Measurements from ENCODE around the gene CDH23.

Gene CDH23

GRCh38 chr10:71378336-71379117, 18.2 kb upstream of the CDH23 start:
- Histone ChIP-seq H3K27ac (no peak overlapping the region), H3K9ac (no peak overlapping the region)
- TF ChIP-seq CTCF (IDR thresholded peaks at IDR 0.05): no peak

GRCh38 chr10:71379118-71379766, 17.5 kb upstream of the CDH23 start:
- no peak for TF ChIP-seq CTCF (IDR thresholded peaks at IDR 0.05)

More at GRCh38 chr10:71378336-71379117, 18.2 kb upstream of the CDH23 start:
- no peak overlapping the region for H3K4me3 ChIP-seq (ENCODE audit: low read depth, low read length)
- peaks cover 3% of the 10 kb centered on the region for H3K4me1 ChIP-seq
- no peaks in the 10 kb centered on the region for H3K9me3 ChIP-seq (ENCODE audit: control insufficient read depth, low read length)
- H2AFZ ChIP-seq: no peak overlapping the region
- H3K4me2 ChIP-seq (ENCODE audit: low read length): no peak overlapping the region
- no peaks in the 10 kb centered on the region for H3K27me3 ChIP-seq (ENCODE audit: control insufficient read depth, insufficient read depth, low read length)
- H3K36me3 ChIP-seq (ENCODE audit: control insufficient read depth, insufficient read depth, low read length): no peaks in the 10 kb centered on the region
- H3K79me2 ChIP-seq: no peaks in the 10 kb centered on the region

GRCh38 chr10:71380841-71381240, 15.9 kb upstream of the CDH23 start:
- Histone ChIP-seq H2AFZ (no peak overlapping the region), H3K9ac (no peak overlapping the region), H3K9me3 (ENCODE audit: control insufficient read depth, low read length) (no peaks in the 10 kb centered on the region), H3K79me2 (no peaks in the 10 kb centered on the region), H3K4me2 (ENCODE audit: low read length) (no peak overlapping the region), H3K36me3 (ENCODE audit: control insufficient read depth, insufficient read depth, low read length) (no peaks in the 10 kb centered on the region), H3K4me3 (ENCODE audit: low read depth, low read length) (no peak overlapping the region), H3K4me1 (peaks cover 3% of the 10 kb centered on the region), H3K27ac (no peak overlapping the region), H3K27me3 (ENCODE audit: control insufficient read depth, insufficient read depth, low read length) (no peaks in the 10 kb centered on the region)
- no peak for TF ChIP-seq CTCF (IDR thresholded peaks at IDR 0.05)

More at GRCh38 chr10:71379118-71379766, 17.5 kb upstream of the CDH23 start:
- H3K9me3 ChIP-seq (ENCODE audit: control insufficient read depth, low read length): no peaks in the 10 kb centered on the region
- no peaks in the 10 kb centered on the region for H3K36me3 ChIP-seq (ENCODE audit: control insufficient read depth, insufficient read depth, low read length)
- no peak overlapping the region for H2AFZ ChIP-seq
- no peaks in the 10 kb centered on the region for H3K27me3 ChIP-seq (ENCODE audit: control insufficient read depth, insufficient read depth, low read length)
- no peak overlapping the region for H3K9ac ChIP-seq
- H3K79me2 ChIP-seq: no peaks in the 10 kb centered on the region
- no peak overlapping the region for H3K4me3 ChIP-seq (ENCODE audit: low read depth, low read length)
- H3K4me1 ChIP-seq: peaks cover 3% of the 10 kb centered on the region
- H3K4me2 ChIP-seq (ENCODE audit: low read length): no peak overlapping the region
- no peak overlapping the region for H3K27ac ChIP-seq

- peaks cover 3% of the 10 kb centered on the region for H3K4me1 ChIP-seq
- no peaks in the 10 kb centered on the region for H3K9me3 ChIP-seq (ENCODE audit: control insufficient read depth, low read length)
- H2AFZ ChIP-seq: no peak overlapping the region
- TF ChIP-seq CTCF (IDR thresholded peaks at IDR 0.05): no peak
- no peak overlapping the region for H3K27ac ChIP-seq
- no peaks in the 10 kb centered on the region for H3K36me3 ChIP-seq (ENCODE audit: control insufficient read depth, insufficient read depth, low read length)
- H3K4me2 ChIP-seq (ENCODE audit: low read length): no peak overlapping the region
- H3K79me2 ChIP-seq: no peaks in the 10 kb centered on the region
- H3K4me3 ChIP-seq (ENCODE audit: low read depth, low read length): no peak overlapping the region
- H3K9ac ChIP-seq: no peak overlapping the region
- H3K27me3 ChIP-seq (ENCODE audit: control insufficient read depth, insufficient read depth, low read length): no peaks in the 10 kb centered on the region
Measured at GRCh38 chr10:71381611-71382010, 15.1 kb upstream of the CDH23 start.
